Glomerular endothelial cell (primary cell): Measurements from ENCODE around the gene ERAL1. TPM values are rescaled to one million over a fixed set of nuclear protein-coding genes. Genes with fewer than 3 reads are reported as not detected.
"Not testable (repeated sequence)": the region's sequence is repeated elsewhere in the genome, so short reads cannot be mapped to it uniquely, and the experiment has no call there.

ENCODE experiments used
- DNase-seq: peaks from one replicate; pipeline ENCODE4 v3.0.0-alpha.2; 2011; ENCODE audit warnings: low read depth, low spot score; ENCODE audit errors: extremely low read depth
- total RNA-seq: library from RNA; depleted of rRNA; stranded (reverse); fragments of >200 nt; gene quantifications from 2 replicates; pipeline ENCODE4 v1.2.3, GENCODE V29; 2015

Gene ERAL1
- total RNA-seq, 1 donor from 2014 or later: 49.2 TPM

DNA sequence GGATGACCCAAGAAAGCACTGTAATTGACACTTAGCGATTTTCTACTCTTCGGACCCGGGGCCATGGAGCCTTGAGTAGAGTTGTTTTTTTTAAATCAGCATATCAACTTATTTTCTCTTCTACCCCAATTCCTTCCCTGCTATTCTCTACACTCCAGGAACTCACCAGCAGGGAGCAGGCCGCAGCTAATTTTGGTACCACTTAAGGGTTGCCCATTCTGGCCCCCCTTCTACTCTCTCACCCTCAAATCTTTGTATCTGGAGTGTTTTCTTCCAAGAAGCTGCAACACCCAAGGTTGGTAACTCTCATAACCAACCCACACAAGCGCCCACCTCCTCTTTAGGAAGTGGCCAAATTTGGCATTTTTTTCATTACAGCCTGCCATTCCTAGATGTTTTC lies 5.5 kb upstream of the ERAL1 start:
- DNase-seq: no peak

- DNase-seq: no peak
These were observed 1.5 kb upstream of the ERAL1 start for GRCh38 chr17:28853295-28853694.

DNA sequence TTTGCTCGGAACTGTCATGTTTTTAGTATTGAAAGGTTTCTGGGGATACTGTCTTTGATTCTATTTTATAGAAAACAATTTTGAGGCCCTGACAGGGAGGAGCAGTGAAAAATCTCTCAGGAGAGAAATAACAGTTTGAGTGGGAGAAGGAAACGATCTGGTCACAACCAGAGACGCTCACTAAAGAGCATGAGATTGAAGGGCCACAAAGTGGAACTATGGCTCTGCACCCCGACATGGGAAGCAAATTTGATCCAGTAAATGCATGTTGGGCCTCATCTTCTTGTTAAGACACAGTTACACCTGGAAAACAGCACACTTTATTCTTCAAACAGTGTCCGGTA lies 492 bp downstream of the ERAL1 start:
- DNase-seq: no peak

GRCh38 chr17:28856028-28856574 lies 1.3 kb downstream of the ERAL1 start:
- DNase-seq: no peak

- DNase-seq: no peak
These were observed 3.3 kb downstream of the ERAL1 start for GRCh38 chr17:28857905-28858800.

- no peak for DNase-seq
These were observed 4.1 kb downstream of the ERAL1 start for GRCh38 chr17:28858801-28859355.

- DNase-seq: no peak
These were observed 5.6 kb downstream of the ERAL1 start for GRCh38 chr17:28860363-28860808.

DNA sequence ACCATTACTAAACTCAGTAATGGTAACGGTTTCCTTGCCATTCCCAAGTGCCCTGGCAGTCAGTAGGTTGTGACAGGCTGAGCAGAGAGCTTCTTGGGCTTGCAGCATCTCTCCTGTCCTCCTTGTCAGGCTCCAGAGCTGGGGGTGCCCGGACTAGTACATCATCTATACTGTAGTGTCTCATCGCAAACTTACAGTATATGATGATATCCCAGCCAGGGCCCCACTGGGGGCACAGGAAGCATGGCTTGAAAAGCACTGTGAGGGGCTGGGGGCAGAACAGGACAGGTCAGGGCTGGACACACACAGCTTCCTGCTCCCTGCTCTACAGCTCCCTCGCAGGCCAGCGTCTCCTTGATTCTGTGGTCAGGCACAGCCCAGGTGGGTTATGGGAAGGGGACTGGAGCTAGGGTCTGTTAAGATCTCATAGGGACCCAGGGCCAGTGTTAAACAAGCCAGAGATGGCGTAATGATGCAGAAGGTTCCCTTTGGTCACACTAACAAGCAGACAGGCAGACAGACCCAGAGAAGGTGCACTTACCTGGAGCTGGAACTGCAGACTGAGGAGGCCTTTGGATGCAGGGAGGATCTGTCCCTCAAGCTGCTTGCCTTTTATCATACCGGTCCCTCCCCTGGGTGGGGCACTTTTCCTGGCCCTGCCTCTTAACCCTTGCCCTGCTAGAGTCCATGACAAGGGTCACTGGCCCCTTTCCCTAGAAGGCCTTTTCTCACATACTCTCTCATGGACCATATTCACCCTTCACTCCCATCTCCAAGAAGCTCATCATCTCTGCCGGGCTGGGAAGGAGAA lies 6.8 kb downstream of the ERAL1 start:
- DNase-seq: no peak

- no peak for DNase-seq
These were observed 7.7 kb downstream of the ERAL1 start for GRCh38 chr17:28862561-28862960.

DNA sequence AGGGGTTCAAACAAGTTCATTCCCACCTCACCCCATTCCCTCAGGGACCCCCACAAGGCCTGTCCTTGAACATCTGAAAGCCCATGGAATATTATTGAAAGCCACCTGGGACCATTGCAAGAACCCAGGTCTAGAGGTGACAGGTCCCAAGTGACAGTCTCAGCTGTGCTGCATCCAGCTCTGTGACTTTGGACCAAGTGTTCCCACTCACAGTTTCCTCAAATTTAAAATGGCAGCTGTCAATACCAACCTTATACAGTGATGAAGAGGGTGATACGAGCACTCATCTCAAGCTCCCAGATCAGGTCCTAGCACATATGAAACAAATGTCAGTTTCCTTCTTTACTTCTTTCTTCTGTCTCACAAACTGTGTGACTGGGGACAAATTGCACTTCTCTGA lies 9.1 kb downstream of the ERAL1 start:
- DNase-seq: no peak

- no peak for DNase-seq
These were observed 10.4 kb downstream of the ERAL1 start for GRCh38 chr17:28864991-28865849.

DNA sequence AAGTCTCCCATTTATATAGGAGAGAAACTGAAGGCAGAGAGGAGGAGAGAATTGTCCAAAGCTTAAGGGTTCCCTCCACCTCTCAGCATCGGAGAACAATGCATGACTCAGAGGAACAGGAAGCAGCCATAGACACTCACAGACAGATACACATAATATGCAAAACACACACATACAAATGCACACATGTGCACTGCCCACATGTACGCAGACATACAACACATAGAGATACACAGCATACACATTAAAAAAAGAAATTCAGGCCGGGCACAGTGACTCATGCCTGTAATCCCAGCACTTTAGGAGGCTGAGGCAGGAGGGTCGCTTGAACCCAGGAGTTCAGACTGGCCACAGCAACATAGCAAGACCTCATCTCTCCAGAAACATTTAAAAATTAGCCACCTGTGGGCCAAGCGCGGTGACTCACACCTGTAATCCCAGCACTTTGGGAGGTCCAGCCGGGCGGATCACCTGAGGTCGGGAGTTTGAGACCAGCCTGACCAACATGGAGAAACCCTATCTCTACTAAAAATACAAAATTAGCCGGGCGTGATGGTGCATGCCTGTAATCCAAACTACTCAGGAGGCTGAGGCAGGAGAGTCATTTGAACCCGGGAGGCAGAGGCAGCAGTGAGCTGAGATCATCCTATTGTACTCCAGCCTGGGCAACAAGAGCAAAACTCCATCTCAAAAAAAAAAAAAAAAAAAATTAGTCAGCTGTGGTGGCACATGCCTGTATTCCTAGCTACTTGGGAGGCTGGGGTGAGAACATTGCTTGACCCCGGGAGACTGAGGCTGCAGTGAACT lies 11.3 kb downstream of the ERAL1 start:
- DNase-seq: no peak

DNA sequence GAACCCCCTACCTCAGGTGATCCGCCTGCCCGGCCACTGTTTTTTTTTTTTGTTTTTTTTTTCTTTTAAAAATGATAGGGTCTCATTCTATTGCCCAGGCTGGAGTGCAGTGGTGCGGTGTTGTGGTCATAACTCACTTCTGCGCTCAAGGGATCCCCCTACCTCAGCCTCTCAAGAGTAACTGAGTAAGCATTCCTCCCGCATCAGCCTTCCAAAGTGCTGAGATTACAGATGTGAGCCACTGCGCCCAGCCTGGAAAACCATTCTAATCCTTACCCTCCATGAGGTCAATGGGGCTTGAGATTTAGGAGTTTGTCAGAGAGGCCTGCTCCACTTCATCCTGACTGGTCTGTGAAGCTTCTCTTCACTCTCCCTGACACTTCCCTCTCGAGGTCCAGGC lies 12.5 kb downstream of the ERAL1 start:
- DNase-seq: no peak

DNA sequence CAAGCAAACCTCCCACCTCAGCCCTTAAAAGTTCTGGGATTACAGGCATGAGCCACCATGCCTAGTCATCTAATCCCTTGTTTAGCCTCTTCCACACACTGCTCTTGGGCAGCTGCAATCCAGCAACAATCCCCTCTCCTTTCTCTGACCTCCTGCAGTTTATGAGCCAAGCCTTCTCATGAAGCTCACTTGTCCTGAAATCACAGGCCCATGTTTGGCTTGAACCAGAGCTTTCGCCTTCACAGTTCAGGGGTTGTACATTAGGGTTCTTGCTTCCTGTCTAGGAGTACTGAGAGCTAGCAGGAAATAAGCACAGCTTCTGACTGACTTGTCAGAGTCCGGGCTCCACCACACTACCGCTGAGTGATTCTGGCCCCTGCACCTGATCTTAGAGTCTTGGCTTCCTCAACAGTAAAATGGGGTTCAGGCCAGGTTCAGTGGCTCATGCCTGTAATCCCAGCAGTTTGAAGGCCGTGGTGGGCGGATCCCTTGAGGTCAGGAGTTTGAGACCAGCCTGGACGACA lies 16.3 kb downstream of the ERAL1 start:
- DNase-seq: no peak

DNA sequence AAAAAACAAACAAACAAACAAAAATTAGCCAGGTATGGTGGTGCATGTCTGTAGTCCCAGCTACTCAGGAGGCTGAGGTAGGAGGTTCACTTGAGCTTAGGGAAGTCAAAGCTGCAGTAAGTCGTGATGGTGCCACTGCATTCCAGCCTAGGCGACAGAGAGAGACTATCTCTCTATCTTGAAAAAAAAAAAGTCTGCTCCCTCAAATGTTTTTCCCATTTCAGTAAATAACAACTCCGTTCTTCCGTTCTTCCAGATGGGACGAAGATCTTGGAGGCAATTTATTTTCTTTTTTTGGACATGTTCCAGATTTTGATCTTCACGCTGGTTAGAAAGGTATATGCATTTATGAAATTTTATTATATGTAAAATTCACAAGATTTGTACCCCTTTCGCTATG lies 19.0 kb downstream of the ERAL1 start:
- DNase-seq: no peak

DNA sequence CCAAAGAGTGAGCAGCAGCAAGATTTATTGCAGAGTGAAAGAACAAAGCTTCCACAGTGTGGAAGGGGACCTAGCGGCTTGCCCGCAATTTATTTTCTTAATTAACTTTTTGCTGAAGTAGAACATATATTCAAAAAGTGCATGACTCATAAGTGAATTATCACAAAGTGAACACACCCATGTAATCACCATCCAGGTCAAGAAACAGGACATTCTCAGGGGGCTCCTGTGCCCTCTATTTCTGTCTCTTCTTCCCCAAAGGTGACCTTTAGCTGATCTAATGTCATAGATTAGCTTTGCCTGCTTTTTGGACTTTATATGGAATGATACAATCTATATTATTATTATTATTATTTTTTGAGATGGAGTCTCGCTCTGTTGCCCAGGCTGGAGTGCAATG lies 19.9 kb downstream of the ERAL1 start:
- DNase-seq: no peak

- no peak for DNase-seq
These were observed 21.2 kb downstream of the ERAL1 start for GRCh38 chr17:28875848-28876550.

GRCh38 chr17:28877150-28877711 lies 22.4 kb downstream of the ERAL1 start:
- not testable (repeated sequence) for DNase-seq
